Esophagus squamous epithelium (tissue), 4 donors: ENCODE data around the gene SH3PXD2A.

Experiments used
- CTCF ChIP-seq, 6 experiments: fragments of 450-650 bp in 4 of 6; fragments of 200-600 bp in 2 of 6; sonication (generic) in 2 of 6; IDR thresholded peaks; one replicate each; pipeline ENCODE4 v1.5.1; 2016 to 2019; ENCODE audit warnings: antibody characterized with exemption in 6 of 6, mild to moderate bottlenecking in 4 of 6, moderate library complexity in 4 of 6
- POLR2A ChIP-seq, 4 donors: fragments of 450-650 bp; IDR thresholded peaks; one replicate each; pipeline ENCODE4 v1.6.1; 2017; ENCODE audit warnings: antibody characterized with exemption in 4 of 4, mild to moderate bottlenecking in 4 of 4, moderate library complexity in 3 of 4

DNA sequence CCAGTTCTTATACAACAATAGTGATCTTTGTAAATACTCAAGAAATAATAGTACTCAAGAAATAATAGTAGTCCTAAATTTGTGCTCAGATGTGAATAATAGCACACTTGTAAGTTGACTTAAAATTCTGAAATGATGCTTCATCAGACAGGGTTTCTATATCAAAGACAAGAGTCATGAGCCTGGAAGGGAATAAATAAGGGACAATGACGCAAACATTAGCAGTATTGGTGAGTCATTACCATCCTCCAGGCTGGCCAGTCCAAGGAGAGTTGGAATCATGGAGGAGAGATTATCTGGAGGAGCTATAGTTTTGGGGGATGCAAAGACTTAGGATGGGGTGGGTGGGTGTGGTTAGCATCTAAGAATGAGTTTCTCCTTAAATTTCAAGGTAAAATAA, 6.1 kb upstream of the SH3PXD2A start:
- TF ChIP-seq CTCF (IDR thresholded peaks at IDR 0.05) (no peak), POLR2A (IDR thresholded peaks at IDR 0.05) (no peak)
